ENCODE data around the gene POR. TPM values are rescaled to one million over a fixed set of nuclear protein-coding genes. Genes with fewer than 3 reads are reported as not detected.
A peak's percentile ranks its signal among the peaks of the same experiment; 100 is the strongest.

Gene POR
- total RNA-seq, 1 experiment from 2014 or later = 151 TPM

DNA sequence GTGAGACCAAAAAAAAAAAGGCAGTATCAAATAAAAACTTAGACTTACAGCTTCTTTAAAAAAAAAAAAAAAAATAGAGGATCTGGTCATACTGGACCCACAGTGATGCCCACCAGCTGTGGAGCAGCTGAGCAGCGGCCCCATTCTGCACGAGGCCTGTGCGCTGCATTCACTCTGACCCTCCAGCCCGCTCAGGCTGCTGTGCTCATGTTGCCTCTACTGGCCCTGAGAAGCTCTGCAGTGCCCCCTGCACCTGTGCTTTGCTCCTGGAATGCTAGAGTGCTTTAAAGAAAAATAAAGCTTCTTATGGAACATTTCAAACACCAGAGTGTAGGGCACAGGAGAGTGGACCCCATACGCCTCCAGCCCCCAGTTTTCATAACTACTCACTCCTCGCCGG lies 46.3 kb downstream of the POR start:
- ATAC-seq (peak; percentile 65), DNase-seq (ENCODE audit: low spot score) (peak; percentile 45)
- Mint-ChIP-seq H3K36me3 (peaks cover 27% of the 10 kb centered on the region), H3K27ac (no peak overlapping the region; the same call in 1 of the 2 replicates), H3K4me3 (no peak overlapping the region), H3K4me1 (peaks cover 21% of the 10 kb centered on the region), H3K27me3 (ENCODE audit: low read depth) (no peaks in the 10 kb centered on the region; the same call in 1 of the 2 replicates), H3K9me3 (no peaks in the 10 kb centered on the region)
- TF ChIP-seq NR2C2 (CRISPR knock-in tag; IDR thresholded peaks at IDR 0.05) (no peak), EMX1 (CRISPR knock-in tag; IDR thresholded peaks at IDR 0.05) (no peak), GTF2I (CRISPR knock-in tag; conservative IDR thresholded peaks at IDR 0.05) (no peak), CREM (CRISPR knock-in tag; IDR thresholded peaks at IDR 0.05) (no peak), SMAD4 (CRISPR knock-in tag; IDR thresholded peaks at IDR 0.05) (no peak)
- TF ChIP-seq, protein P1, sequence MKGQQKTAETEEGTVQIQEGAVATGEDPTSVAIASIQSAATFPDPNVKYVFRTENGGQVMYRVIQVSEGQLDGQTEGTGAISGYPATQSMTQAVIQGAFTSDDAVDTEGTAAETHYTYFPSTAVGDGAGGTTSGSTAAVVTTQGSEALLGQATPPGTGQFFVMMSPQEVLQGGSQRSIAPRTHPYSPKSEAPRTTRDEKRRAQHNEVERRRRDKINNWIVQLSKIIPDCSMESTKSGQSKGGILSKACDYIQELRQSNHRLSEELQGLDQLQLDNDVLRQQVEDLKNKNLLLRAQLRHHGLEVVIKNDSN (CRISPR knock-in tag; IDR thresholded peaks at IDR 0.05) = no peak
- TF ChIP-seq, protein P2, sequence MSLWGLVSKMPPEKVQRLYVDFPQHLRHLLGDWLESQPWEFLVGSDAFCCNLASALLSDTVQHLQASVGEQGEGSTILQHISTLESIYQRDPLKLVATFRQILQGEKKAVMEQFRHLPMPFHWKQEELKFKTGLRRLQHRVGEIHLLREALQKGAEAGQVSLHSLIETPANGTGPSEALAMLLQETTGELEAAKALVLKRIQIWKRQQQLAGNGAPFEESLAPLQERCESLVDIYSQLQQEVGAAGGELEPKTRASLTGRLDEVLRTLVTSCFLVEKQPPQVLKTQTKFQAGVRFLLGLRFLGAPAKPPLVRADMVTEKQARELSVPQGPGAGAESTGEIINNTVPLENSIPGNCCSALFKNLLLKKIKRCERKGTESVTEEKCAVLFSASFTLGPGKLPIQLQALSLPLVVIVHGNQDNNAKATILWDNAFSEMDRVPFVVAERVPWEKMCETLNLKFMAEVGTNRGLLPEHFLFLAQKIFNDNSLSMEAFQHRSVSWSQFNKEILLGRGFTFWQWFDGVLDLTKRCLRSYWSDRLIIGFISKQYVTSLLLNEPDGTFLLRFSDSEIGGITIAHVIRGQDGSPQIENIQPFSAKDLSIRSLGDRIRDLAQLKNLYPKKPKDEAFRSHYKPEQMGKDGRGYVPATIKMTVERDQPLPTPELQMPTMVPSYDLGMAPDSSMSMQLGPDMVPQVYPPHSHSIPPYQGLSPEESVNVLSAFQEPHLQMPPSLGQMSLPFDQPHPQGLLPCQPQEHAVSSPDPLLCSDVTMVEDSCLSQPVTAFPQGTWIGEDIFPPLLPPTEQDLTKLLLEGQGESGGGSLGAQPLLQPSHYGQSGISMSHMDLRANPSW (CRISPR knock-in tag; conservative IDR thresholded peaks at IDR 0.05; ENCODE audit: low read depth) = no peak
- TF ChIP-seq, protein P3, sequence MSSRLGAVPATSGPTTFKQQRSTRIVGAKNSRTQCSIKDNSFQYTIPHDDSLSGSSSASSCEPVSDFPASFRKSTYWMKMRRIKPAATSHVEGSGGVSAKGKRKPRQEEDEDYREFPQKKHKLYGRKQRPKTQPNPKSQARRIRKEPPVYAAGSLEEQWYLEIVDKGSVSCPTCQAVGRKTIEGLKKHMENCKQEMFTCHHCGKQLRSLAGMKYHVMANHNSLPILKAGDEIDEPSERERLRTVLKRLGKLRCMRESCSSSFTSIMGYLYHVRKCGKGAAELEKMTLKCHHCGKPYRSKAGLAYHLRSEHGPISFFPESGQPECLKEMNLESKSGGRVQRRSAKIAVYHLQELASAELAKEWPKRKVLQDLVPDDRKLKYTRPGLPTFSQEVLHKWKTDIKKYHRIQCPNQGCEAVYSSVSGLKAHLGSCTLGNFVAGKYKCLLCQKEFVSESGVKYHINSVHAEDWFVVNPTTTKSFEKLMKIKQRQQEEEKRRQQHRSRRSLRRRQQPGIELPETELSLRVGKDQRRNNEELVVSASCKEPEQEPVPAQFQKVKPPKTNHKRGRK (CRISPR knock-in tag; IDR thresholded peaks at IDR 0.05; ENCODE audit: borderline replicate concordance) = no peak
- TF ChIP-seq, protein P4, sequence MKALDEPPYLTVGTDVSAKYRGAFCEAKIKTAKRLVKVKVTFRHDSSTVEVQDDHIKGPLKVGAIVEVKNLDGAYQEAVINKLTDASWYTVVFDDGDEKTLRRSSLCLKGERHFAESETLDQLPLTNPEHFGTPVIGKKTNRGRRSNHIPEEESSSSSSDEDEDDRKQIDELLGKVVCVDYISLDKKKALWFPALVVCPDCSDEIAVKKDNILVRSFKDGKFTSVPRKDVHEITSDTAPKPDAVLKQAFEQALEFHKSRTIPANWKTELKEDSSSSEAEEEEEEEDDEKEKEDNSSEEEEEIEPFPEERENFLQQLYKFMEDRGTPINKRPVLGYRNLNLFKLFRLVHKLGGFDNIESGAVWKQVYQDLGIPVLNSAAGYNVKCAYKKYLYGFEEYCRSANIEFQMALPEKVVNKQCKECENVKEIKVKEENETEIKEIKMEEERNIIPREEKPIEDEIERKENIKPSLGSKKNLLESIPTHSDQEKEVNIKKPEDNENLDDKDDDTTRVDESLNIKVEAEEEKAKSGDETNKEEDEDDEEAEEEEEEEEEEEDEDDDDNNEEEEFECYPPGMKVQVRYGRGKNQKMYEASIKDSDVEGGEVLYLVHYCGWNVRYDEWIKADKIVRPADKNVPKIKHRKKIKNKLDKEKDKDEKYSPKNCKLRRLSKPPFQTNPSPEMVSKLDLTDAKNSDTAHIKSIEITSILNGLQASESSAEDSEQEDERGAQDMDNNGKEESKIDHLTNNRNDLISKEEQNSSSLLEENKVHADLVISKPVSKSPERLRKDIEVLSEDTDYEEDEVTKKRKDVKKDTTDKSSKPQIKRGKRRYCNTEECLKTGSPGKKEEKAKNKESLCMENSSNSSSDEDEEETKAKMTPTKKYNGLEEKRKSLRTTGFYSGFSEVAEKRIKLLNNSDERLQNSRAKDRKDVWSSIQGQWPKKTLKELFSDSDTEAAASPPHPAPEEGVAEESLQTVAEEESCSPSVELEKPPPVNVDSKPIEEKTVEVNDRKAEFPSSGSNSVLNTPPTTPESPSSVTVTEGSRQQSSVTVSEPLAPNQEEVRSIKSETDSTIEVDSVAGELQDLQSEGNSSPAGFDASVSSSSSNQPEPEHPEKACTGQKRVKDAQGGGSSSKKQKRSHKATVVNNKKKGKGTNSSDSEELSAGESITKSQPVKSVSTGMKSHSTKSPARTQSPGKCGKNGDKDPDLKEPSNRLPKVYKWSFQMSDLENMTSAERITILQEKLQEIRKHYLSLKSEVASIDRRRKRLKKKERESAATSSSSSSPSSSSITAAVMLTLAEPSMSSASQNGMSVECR (CRISPR knock-in tag; IDR thresholded peaks at IDR 0.05; ENCODE audit: borderline replicate concordance) = no peak
- CTCF ChIA-PET = interaction anchor here (0.6 to 2.3 kb wide), 10 partner anchors 10 to 199 kb away, joined by 3 to 18 read pairs (median 4); partner anchors contain the start of gene POR
- POLR2A ChIA-PET = no interaction called here

DNA sequence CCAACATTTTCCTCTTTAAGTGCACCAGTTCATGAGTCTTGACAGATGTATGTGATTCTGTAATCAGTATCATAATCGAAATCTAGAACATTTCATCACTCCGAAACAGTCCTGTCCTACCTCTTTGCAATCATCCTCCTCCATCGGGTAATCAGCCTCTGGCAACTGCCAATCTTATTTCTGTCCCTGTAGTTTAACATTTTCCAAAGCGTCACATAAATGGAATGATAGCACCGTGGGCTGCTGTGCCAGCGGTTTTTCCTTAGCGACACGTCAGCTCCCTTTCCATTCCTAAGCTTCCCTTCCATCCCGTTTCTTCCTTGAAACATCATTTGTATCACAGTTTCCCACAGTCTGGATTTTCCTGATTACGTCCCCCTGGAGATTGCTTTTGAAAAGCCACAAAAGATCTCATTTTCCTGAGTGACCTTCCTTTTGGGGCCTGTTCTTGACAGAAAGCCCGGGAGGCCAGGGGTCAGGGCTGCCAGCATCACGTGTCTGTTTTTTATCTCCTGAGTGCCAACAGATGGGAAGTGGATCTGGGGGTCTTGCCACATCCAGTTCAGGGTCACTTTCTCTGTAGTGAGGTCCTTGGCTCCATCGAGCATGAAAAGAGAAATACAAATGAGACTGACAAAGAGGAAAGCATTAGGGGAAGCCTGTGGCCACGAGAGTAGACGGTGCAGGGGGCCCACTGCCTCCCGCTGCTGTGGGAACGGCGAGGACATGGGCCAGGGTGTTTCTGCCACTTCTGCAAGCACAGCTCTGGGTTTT lies 47.8 kb downstream of the POR start:
- no peak for DNase-seq (ENCODE audit: low spot score)
- POLR2A ChIA-PET = no interaction called here
- Mint-ChIP-seq H3K4me3 (no peak overlapping the region), H3K36me3 (peaks cover 20% of the 10 kb centered on the region), H3K27ac (peak overlapping the region; percentile 9), H3K9me3 (no peaks in the 10 kb centered on the region), H3K4me1 (peaks cover 6% of the 10 kb centered on the region), H3K27me3 (ENCODE audit: low read depth) (no peaks in the 10 kb centered on the region; the same call in 1 of the 2 replicates)
- ATAC-seq = no peak
- TF ChIP-seq GABPB1 (CRISPR knock-in tag; IDR thresholded peaks at IDR 0.05) (peak; percentile 32; the same call in 1 of the 2 replicates), MXD4 (CRISPR knock-in tag; IDR thresholded peaks at IDR 0.05; ENCODE audit: borderline replicate concordance) (no peak)
- CTCF ChIA-PET = no interaction called here

All from WTC11 (cell line).